Astrocyte (in vitro differentiated cells and primary cell): ENCODE data around the gene HNF1B.

Experiments
- EZH2 ChIP-seq: IDR thresholded peaks from 2 replicates; pipeline ENCODE4 v1.6.1; 2012; ENCODE audit warnings: mild to moderate bottlenecking, low read length, inconsistent platforms; ENCODE audit not compliant: insufficient read depth
- TF ChIP-seq, protein P1 (sequence below): IDR thresholded peaks from 2 replicates; pipeline ENCODE4 v1.5.1; 2011; ENCODE audit warnings: low read depth, mild to moderate bottlenecking, inconsistent platforms, low read length, moderate library complexity; ENCODE audit not compliant: insufficient read depth

DNA sequence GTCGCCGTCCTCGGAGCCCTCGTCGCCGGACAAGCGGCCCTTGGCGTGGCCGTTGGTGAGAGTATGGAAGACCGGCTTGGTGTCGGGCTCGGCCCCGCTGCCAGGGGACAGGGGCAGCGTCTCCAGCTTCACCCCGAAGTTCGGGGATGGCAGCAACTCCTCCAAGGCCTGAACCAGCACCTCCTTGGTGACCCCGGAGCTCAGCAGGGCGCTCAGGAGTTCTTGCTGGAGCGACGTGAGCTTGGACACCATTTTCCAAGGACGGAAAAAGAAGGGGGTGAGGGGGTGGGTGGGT lies 279 bp downstream of the HNF1B start:
- TF ChIP-seq, protein P1, sequence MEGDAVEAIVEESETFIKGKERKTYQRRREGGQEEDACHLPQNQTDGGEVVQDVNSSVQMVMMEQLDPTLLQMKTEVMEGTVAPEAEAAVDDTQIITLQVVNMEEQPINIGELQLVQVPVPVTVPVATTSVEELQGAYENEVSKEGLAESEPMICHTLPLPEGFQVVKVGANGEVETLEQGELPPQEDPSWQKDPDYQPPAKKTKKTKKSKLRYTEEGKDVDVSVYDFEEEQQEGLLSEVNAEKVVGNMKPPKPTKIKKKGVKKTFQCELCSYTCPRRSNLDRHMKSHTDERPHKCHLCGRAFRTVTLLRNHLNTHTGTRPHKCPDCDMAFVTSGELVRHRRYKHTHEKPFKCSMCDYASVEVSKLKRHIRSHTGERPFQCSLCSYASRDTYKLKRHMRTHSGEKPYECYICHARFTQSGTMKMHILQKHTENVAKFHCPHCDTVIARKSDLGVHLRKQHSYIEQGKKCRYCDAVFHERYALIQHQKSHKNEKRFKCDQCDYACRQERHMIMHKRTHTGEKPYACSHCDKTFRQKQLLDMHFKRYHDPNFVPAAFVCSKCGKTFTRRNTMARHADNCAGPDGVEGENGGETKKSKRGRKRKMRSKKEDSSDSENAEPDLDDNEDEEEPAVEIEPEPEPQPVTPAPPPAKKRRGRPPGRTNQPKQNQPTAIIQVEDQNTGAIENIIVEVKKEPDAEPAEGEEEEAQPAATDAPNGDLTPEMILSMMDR = no peak
- TF ChIP-seq EZH2 = peak; percentile 89
